ENCODE data around the gene VAMP4.
"Not testable (repeated sequence)": the region's sequence is repeated elsewhere in the genome, so short reads cannot be mapped to it uniquely, and the experiment has no call there.

The VAMP4 gene

DNA sequence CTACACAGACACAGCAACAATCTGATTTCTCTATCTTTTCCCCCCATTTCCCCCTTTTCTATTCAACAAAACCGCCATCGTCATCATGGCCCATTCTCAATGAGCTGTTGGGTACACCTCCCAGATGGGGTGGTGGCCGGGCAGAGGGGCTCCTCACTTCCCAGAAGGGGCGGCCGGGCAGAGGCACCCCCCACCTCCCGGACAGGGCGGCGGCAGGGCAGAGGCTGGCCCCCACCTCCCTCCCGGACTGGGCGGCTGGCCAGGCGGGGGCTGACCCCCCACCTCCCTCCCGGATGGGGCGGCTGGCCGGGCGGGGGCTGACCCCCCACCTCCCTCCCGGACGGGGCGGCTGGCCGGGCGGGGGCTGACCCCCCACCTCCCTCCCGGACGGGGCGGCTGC lies 48.3 kb downstream of the VAMP4 start:
- not testable (repeated sequence) for DNase-seq

DNA sequence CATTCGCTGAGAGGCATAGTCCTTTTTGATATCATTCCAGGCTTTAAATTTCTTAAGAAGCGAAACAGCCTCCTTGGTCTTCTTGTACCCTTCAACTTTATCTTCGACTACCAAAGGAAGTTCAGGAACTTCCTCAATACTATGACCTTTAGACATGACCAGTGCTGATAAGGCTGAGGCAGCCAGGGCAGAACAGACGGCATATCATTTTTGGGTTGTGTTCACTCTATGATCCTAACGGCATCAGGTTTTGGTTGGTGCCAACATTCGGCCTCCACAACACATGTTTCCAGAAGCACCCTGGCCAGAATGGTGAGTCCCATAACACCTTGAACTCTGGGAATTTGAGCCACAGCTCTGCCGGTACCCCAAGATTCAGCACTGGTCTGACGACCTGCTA lies 58.0 kb downstream of the VAMP4 start:
- no peak for DNase-seq

DNA sequence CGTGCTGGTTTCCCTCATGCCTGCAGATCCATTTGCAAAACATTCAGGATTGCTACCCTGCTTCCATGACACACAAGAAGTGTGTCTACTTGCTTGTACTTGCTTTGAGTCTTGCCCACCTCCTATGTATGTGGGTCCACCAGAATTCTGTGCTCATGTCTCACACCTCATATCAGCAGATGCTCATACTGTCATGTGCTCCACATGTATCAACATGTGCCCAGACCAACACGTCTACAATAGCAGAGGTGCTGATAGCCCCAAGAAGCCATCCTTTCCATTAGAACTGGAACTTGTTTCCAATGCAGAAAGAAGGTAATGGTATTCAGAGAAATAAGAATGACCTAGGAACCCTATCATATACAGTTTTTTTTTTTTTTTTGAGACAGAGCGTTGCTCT lies 61.5 kb downstream of the VAMP4 start:
- no peak for DNase-seq

DNA sequence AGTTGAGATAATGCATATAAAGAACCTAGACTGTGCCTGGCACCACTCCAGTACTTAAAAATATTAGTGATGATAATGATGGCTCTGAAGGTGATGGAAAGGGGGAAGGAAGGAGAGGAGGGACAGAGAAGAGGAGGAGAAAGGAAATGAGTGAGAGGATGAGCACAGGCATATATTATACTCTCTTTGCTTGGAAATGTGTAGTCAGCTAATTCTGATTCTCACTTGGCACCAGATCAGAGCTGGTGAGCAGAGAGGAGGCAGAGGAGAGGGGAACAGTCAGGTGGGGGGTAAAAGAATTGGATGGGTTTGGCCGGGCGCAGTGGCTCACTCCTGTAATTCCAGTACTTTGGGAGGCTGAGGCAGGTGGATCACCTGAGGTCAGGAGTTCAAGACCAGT lies 65.0 kb downstream of the VAMP4 start:
- no peak for DNase-seq

DNA sequence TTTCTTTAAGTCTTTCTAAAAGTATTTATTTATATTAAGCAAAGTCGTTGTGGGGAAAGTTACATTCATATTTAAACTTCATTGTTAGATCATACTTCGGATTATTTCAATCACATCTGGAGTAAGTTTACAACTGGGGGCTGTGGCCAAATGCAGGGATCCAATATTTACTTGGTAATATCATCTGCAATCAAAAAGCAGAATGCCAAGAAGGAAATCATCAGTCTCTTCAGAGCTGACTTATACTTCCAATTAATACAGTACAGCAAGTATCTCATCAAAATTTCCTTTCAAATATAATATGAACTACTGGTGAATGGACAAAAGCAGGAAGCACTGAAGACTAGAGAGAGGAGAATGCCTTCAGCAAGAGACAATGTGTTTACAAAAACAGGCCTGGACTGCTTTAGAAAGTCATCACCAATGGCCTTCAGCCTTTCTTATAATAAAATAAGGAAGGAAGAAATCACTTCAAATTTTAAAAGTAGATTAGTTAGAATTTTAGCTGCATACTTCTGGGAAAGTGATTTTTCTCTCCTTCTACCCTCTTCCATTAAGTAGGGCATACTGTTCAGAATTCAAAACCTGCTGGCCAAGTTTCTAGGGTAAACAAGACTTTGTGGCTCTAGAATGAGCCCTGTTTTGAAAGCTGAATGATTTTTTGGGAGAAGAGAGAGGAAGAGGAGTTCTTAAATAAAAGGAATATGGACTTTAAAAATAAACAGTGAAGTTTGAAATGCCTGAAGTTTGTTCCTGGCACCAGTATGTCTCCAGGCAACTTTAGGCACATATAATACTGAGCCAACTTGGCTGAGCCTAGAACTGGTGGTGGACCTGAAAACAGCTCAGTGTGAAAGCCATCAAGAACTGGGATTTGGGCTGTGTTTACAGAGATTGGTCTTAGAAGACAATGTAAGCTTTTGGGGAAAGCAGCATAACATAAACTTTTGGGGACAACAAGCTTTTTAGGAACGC lies 67.1 kb downstream of the VAMP4 start:
- DNase-seq, result no peak

DNA sequence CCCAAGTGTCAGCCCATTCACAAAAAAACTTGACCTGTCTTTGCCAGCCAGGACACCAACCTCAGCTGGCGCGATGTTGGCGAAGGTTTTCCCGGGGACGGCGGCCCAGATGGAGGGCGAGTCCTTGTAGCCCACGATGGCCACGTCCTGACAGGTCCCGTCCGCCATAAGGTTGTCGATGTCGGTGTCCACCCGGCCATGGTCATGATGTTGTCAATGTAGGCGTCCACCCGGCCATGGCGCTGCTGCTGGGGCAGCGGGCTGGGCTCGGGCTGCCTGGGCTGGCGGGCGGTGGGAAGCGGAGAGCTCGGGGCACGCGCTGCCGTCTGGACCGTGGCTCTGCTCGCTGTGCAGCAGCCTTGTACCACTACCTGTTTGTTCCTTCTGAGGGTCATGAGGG lies 71.1 kb downstream of the VAMP4 start:
- no peak for DNase-seq

DNA sequence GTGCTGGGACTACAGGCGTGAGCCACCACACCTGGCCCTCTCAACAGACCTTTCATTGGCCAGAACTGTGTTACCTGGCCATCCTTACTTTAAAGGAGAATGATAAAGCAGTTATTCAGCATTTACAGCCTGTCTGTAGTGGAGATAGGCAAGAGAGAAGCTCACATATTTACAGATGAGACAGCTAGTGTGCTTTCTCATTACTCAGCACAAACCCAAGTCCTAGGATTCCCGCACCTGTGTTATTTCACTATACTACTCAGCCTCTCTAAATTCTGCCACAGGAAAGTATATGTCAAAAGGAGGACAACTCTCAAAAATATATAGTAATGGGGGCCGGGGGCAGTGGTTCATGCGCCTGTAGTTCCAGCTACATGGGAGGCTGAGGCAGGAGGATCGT lies 73.5 kb downstream of the VAMP4 start:
- no peak for DNase-seq

DNA sequence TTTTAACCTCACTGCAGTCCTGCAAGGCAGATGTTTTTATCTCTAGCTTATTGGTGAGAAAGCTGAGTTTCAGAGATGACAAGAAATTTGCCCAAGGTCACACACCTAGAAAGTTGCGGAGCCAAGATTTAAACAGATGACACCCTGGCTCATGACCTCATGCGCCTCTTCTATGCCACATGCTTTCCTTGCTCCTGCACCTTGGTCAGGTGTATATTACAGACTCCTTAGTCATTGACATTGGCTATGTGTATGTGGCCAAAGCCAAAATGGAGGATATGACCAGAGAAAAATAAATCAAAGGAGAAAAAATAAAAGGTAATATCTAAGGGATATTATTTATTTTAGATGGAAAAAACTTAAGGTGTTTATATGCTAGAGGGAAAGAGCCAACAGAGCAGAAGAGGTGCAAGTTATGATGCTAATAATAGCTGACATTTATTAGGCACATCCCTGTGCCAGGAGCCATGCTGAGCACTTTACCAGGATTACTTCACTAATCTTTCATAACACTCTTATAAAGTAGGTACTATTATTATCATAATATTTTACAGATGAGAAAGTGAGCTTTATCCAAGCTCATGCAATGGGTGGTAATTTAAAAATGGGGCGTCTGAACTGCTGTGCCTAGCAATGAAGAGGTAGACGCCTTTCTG lies 75.6 kb downstream of the VAMP4 start:
- DNase-seq, result no peak

DNA sequence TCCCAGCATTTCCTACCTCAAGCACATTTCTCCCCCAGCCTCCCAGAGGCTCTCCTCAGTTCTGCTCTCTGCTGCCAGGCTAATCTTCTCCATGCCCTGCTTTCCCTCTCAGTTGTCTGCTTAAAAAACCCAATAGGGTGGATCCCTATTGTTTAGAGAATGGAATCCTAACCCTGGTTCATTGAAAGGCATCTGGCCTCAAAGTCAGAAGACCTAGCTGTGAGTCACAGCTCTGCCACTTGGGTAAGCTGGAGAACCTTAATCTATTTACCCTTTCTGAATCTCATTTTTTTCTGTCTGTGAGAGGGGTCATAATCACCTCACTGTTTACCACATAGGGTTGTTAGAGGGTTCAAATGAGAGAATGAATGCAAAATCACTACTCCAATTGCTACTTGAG lies 76.9 kb downstream of the VAMP4 start:
- DNase-seq, result no peak

DNA sequence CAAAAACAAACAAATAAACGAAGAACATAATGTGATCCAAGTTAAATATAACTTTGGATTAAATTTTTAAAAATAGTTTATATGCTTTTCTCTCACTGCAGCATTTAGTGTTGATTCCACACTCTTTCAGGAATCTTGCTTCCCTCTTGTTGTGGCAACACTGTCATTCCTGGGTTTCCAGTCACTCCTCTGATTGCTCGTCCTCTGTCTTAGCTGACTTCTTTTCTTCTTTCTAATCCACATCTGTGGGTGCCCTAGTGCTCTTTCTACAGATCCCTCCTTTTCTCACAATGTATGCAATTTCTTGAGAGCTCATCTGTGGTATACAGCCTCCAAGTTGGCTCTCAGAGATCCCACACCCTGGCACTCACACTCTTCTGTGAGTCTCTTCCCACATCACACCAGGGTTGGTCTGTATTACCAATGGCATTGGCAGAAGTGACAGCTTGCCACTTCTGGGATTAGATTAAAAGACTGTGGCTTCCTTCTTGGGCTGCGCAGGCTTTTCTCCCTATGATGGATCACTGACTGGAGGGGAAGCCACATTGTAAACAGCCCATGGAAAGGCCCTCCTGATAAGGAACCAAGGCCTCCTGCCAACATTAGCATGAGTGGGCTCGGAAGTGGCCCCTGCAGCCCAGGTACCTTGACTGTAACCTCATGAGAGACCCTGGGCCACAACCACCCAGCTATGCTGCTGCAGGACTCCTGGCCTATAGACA lies 77.8 kb downstream of the VAMP4 start:
- DNase-seq, result no peak

DNA sequence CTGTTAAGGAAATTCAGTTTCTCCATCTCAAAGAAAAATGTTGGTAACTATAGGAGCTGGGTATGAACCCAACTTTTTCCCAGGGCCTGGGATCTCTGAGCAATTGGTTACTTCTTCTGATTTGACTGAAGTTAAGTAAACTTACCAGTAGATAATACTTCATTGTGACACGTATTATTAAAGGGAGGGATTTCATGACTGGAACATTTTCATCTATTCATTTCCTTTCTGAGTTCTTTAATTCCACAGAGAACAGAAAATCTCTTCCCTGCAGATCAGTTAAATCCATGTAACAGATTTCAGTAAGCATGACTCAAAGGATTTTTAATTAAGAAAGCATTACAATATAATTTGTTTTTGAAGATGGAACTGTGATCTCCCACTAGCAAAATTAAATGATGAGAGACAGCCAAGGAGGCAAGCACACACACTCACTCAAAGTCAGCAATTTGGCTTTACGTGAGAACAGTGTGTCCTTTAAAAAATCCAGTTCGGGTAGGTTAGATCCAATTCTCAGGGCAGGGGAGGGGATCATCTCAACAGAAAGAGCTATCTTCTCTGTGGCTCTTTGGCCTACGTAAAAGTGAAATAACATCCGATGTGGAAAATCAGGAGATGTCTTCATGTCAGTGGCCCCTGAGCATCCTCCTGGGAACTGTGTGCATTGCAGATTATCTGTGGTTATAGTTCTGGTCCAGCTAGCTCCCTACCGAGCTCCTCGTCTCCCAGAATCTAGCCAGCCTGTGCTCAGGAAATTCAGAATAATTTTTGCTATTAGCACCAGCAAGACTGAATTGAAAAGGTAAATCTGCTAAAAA lies 78.6 kb downstream of the VAMP4 start:
- no peak for DNase-seq

DNA sequence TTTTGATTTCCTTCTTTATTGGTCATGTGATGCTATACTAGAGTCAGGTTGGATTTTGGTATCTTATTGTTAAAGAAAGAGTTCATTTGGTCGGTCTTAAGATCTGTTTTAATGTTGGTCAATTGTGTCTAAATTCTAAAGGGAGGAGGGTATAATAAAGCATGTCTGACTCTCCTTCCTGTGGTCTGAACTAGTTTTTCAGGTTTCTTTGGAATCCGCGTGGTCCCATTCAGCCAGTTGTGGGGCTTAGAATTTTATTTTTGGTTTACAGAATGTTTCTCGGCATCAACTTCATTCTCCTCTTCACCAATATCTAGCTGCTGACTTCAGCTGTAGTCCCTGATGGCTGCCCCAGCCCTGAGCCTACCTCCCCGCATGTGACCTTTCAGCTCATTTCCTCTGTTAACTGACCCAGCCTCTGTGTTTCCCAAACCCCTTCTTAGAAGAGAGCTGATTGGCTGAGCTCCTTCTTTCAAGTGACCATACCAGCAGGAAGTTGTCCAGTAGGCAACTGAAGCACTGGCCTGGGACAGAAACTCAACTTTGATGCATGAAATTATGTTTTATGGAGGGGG lies 80.7 kb downstream of the VAMP4 start:
- no peak for DNase-seq

DNA sequence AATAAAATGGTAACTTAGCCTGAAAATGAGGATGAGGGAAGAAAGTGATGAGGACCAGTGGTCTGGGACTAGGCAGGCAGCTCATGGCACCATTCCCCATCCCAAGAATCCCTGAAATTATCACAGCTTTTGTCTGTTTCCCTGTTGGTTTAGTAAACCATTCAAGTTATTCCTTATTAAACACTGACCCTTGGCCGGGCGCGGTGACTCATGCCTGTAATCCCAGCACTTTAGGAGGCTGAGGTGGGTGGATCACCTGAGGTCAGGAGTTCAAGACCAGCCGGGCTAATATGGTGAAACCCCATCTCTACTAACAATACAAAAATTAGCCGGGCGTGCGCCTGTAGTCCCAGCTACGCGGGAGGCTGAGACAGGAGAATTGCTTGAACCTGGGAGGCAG lies 85.7 kb downstream of the VAMP4 start:
- DNase-seq, result not testable (repeated sequence)

DNA sequence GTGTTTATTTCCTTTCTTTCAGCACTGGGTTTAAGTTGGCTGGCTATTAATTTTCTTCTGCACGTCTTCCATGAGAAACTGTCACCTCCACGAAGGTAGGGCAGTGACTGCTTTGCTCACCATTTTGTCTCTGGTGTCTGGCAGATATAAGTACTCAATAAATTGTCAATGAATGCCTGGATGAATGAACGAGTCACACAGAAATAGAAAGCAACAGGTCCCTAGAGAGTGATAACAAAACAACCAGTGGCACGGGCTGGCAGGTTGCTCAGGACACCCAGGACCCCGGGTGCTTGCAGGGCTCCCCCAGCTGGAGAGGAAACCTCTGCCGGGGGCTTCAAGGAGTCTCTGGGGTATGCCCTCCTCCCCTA lies 86.1 kb downstream of the VAMP4 start:
- no peak for DNase-seq

DNA sequence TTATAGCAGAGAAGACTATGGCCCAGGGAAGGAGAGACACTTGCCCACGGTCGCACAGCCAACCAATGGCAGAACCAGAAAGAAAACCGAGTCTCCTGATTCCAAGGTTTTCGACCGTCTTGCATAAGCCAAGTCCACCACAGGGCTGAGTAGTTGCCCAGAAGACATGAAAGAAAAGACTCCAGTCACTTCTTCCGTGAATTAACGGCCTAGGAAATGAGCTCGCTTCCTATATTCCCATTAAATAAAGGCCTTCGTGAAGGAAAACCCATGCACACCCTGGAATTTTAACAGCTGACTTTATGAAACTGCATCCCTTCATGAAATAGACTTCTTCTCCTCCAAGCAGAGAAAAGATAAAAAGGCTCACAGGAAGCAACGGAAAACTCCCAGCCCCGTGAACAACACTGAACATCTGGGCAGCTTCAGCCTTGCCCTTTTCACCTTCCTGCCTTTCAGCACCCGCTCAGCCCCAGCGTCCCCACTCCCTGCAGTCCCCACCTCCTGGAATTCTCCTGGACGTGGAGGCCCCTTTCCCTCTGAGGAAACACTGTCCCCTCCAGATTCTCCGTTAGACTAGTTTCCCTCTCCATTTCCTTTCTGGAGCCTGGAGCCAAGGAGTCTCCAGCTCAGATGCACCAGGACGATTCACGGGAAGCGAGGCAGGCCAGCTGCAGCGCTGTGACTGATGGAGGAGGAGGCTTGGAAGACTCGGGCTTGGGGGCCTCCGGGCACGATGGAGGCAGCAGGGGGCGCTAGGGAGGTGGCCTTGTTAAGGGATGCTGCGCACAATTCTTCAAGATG lies 86.7 kb downstream of the VAMP4 start:
- peak in 1 of 2 experiments; percentile 83 for DNase-seq

DNA sequence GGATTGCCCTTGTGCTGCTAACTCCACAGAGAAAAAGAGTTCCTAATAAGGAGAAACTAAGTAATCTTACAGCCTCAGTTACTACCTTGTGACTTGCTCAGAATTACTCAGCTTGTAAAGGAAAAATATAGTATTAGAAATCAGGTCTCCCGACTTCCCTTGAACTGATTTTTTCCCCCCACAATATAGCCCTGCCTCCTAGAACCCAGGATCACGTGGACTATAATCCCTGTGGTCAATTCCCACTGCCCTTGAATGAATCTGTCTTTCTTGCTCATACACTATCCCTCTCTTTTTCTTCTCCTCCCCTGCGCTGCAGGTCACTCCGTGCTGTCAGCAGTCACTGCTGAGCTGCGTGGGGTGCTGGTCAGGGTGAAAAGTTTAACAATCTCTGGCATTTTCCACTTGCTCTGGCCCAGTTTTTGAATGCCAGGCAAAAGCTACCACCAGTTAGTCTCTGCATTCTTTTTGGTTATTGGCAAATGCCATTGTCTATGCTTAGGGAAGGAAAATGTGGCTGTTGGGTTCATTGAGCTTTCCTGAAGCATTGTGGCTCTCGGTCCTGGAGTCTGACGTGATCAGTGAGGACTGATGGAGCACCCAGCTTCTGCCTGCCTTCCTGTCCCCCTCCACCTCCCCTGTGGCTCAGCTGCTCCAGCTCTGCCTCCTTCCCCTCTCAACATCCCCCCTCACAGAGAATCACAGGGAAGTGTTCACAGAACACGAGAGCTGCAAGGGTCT lies 87.5 kb downstream of the VAMP4 start:
- no peak for DNase-seq

DNA sequence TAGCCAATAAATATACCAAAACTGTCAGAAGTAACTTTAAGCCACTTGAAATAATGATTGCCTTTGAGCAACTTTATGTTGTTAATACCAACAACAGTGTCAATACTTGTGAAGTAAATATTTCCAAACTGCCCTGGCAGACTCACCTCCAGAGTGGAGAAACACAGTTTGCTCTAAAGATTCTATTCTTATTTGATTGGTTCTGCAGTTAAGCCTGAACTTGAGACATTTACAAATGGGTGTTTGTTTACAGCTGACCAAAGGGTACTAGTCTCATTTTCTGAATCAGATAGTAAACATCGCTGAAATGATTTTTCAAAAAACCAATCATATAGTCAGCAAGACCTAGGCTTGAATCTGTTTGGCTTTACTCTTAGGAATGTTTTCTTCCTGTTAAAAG lies 88.1 kb downstream of the VAMP4 start:
- DNase-seq, result no peak

DNA sequence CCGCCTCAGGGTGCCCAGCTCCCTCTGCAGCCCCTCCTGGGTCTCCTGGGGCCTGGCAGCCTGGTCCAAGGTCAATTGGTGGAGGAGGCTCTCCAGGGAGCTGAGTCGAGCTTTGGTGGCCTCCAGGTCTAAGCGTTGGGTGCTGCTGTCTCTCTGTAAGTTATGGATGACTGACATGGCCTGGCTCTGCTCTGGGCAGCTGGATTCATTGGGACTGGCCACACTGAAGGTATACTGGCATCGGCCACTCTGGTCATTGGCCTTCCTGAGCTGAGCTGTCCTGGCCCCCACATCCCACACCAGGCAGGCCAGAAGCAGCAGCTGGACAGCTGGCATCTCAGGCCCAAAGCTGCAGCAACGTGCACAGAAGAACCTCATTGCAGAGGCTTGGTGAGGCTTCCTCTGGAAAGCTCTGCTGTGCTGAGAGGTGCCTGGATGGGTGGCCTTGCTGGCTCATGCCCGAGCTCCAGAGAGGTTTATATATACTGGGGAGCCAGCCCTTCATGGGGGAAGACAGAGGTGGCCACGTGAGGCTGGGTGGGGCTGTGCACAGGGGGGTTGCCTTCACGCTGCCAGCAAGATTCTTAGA lies 89.5 kb downstream of the VAMP4 start, which contains the start of gene MYOC:
MYOC (minus strand) TSS at position 455 of the 589 bp plus-strand sequence; CDS start at position 378, 77 bp downstream.
- DNase-seq, result no peak

Measured in NCI-H526 (cell line).